GM18502 (cell line): ENCODE measurements around the gene SNRPD2.

ENCODE experiments used
- ATAC-seq: cut with Tn5 transposase; IDR thresholded peaks from one replicate; pipeline ENCODE4 v1.9.1; 2021; ENCODE audit warnings: mild to moderate bottlenecking; ENCODE audit not compliant: unreplicated experiment, poor library complexity

Gene SNRPD2

GRCh38 chr19:45660636-45661035 is 31.1 kb downstream of the SNRPD2 start:
- no peak for ATAC-seq

GRCh38 chr19:45659096-45659729 is 32.5 kb downstream of the SNRPD2 start:
- no peak for ATAC-seq

DNA sequence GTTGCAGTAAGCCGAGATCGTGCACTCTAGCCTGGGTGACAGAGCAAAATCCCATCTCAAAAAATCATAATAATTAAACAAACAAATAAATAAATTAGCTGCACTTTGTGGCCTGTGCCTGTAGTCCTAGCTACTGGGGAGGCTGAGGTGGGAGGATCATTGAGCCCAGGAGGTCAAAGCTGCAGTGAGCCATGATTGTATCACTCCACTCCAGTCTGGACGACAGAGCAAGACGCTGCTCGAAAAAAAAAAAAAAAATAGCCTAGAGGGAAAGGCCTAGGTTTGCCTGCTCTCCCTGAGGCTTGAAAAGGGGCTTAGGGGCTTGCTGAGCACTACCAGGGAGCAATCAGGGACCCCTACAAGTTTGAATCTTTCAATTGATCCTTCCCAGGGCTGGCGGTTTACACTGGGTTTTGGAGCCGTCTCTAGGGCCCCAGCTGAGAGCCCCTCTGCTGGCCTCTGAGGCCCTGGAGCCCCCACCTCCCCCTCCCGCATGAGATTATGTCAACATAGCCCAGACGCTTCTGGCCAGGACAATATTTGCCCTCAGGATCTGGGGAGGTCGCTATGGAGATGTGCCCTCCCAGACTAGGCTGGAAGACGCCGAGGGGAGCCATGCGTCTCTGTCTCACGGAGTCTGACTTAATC is 34.1 kb downstream of the SNRPD2 start:
- no peak for ATAC-seq

DNA sequence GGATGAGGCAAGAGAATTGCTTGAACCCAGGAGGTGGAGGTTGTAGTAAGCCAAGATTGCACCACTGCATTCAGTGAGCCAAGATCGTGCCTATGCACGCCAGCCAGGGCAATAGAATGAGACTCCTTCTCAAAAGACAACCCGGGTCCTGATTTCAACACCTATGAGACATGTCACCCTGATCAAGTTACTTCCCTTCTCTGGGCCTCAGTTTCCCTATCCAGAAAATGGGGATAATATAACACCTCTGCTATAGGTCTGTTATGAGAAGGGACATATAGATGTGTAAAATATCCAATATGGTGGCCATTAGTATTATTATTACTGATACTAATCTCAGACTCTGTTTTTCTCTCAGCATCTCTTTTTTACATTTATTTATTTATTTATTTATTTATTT is 36.7 kb downstream of the SNRPD2 start:
- ATAC-seq, result no peak

DNA sequence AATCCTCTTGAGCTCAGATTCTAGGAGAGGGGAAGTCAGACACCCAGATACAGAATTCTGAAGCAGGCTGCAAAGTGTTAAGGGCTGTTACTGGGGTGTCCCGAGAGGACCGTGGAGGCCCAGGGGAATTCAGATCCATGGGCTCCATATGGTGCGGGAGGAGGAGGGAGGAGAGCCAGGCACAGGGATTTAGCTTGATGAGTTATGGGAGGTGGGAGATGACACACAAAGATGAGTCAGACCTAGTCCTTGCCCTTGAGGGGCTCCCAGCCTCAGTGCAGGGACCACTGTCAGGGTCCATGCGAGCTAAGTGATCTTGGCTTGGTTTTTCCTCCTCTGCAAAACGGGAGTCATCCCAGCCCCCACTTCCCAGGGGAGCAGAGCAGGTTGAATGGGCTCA is 38.1 kb downstream of the SNRPD2 start:
- ATAC-seq, result no peak

DNA sequence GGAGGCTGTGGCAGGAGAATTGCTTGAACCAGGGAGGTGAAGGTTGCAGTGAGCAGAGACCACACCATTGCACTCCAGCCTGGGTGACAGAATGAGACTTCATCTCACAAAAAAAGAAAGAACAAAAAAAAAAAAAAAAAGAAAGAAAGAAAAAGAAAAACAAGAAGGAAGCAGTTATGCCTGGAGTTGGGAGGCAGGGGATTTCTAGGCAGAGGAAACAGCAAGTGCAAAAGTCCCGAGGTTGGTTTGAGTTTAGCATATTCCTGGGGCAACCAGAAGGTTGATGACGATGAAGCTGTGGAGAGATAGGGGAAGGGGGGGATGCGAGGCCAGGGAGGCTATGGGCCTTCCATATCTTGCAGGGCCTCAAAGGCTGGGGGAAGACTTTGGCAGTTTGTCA is 41.0 kb downstream of the SNRPD2 start:
- ATAC-seq, result no peak

DNA sequence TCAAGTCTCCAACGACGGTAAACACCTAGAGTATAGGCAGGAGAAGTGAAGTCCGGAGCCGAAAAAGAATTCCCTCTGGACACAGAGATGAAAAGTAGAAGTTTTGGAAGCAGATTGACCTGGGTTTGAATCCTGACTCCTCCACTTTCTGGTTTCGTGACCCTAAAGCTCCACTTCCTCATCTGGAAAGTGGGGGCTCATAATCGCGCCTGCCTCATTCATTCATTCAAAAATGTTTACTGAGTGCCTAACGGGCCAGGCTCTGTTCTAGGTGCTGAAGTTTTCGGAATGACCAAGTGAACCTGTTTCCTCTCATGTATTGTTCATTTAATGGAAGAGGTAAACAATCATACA is 45.4 kb downstream of the SNRPD2 start:
- ATAC-seq, result no peak

GRCh38 chr19:45645631-45646344 is 46.0 kb downstream of the SNRPD2 start:
- peak; percentile 38 for ATAC-seq

GRCh38 chr19:45645068-45645630 is 46.6 kb downstream of the SNRPD2 start:
- no peak for ATAC-seq

- ATAC-seq, result no peak
Observed at GRCh38 chr19:45643927-45644771, 47.6 kb downstream of the SNRPD2 start.

GRCh38 chr19:45643024-45643926 is 48.5 kb downstream of the SNRPD2 start:
- ATAC-seq, result no peak

DNA sequence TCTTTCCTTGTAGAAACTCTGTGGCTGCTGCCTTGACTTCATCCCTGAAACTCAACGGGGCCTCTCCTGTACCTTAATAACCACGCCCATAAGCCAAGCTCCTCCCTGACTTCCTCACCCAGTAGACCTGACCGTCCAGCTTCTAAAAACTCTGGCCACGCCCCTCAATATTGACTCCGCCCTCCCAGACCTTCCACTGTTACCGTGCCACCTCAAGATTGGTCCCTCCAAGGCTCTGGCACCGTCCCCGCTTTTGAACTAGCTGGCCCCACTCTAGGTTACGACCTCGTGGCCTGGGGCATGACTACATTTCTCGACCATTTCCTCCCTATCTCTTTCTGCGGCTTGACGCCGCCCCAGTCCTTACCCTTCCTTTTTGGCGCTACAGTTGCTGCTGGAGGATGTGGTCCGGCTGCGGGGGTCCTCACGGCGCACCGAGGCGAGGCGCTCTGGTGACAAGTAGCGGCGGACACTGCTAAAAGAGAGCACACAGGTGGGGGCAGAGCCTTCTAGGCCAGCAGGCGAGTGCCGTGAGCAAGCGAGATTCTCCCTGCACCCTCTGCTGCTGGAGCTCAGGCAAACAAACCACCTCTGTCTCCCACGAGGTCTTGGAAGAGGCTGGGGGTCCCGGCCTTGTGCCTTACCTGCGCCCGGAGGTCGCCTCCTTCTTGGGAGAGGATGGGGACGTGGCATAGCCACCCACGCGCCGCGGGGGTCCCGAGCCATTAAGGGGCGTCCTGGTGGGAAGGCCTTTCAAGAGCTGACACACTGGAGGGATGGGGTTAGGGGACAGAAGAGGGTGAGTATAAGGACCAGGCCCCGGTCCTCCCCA is 50.3 kb downstream of the SNRPD2 start:
- ATAC-seq, result peak; percentile 37

- ATAC-seq, result no peak
Observed at GRCh38 chr19:45640849-45641273, 50.9 kb downstream of the SNRPD2 start.

GRCh38 chr19:45638930-45639729 is 52.6 kb downstream of the SNRPD2 start, which contains the start of gene EML2:
EML2 (minus strand) TSS chr19:45639397; CDS start chr19:45639376, 21 bp downstream.
- ATAC-seq, result no peak

DNA sequence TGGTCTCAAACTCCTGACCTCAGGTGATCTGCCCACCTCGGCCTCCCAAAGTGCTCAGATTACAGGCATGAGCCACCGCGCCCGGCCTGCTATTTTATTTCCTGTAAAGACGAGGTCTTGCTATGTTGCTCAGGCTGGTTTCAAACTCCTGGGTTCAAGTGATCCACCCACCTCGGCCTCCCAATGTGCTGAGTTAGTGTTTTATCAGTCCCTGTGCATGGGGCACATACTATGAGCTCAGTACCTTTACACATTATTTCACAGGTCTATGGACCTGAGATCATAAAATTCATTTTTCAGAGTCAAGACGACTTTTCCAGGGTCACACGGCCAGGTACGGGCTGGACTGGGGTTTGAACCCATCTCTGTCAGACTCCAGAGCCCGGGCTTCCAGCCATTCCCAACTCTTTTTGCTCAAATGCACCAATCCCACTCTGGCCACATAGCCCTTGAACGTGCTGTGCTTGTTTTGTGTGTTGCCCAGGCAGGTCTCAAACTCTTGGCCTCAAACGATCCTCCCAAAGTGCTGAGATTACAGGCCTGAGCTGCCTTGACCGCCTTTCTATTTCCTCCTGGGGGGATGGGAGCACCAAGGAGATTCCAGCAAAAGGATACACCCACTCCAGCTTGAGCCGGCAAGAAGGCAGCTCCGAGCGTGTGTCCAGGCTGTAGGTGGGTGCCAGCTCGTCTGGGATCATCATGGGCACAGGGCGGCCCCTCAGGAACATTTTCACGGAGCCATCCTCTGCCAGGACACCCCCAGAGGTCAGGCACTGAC is 53.7 kb downstream of the SNRPD2 start:
- no peak for ATAC-seq
